Measurements from ENCODE around the gene LILRB3. TPM values are rescaled to one million over a fixed set of nuclear protein-coding genes. Genes with fewer than 3 reads are reported as not detected.

Gene LILRB3
- polyA plus RNA-seq, 1 experiment: not detected

- ChIA-PET CTCF (interaction anchor here (0.9 kb wide), 1 partner anchor 20 kb away, joined by 4 read pairs; no protein-coding TSS in a partner anchor), POLR2A (interaction anchor here (0.8 to 3.9 kb wide), 2 partner anchors 22 to 521 kb away, joined by 5 to 29 read pairs; partner anchors contain the start of gene MBOAT7)
- Histone ChIP-seq H3K27me3 (ENCODE audit: control insufficient read depth, insufficient read depth, low read length) (no peaks in the 10 kb centered on the region), H3K27ac (ENCODE audit: low read depth, low read length) (peak overlapping the region; percentile 61), H3K9me3 (ENCODE audit: control insufficient read depth, insufficient read depth, low read length) (no peaks in the 10 kb centered on the region; the same call in 1 of the 2 replicates), H3K4me3 (ENCODE audit: low read depth, low read length) (no peak overlapping the region)
- no peak for TF ChIP-seq CTCF (IDR thresholded peaks at IDR 0.05; ENCODE audit: low read depth, low read length)
- no peak for DNase-seq (ENCODE audit: low read depth, low spot score)
Measured at GRCh38 chr19:54211235-54211634, 11.6 kb downstream of the LILRB3 start.

- H3K4me3 ChIP-seq (ENCODE audit: low read depth, low read length): peak overlapping the region; percentile 17; the same call in 1 of the 2 replicates
- peak overlapping the region; percentile 90 for H3K27ac ChIP-seq (ENCODE audit: low read depth, low read length)
- ChIA-PET POLR2A (interaction anchor here (0.5 to 3.9 kb wide), 8 partner anchors 9 to 342 kb away, joined by 3 to 29 read pairs (median 8); partner anchors contain the start of genes CNOT3, LENG1, MBOAT7 and RPS9), CTCF (interaction anchor here (0.8 to 0.9 kb wide), 2 partner anchors 20 to 21 kb away, joined by 3 read pairs; partner anchors contain the start of gene MBOAT7)
- H3K27me3 ChIP-seq (ENCODE audit: control insufficient read depth, insufficient read depth, low read length): no peaks in the 10 kb centered on the region
- DNase-seq (ENCODE audit: low read depth, low spot score): peak; percentile 96
- no peaks in the 10 kb centered on the region; the same call in 1 of the 2 replicates for H3K9me3 ChIP-seq (ENCODE audit: control insufficient read depth, insufficient read depth, low read length)
- no peak for TF ChIP-seq CTCF (IDR thresholded peaks at IDR 0.05; ENCODE audit: low read depth, low read length)
Measured at GRCh38 chr19:54209811-54210494, 12.9 kb downstream of the LILRB3 start.

GRCh38 chr19:54209058-54209810 lies 13.6 kb downstream of the LILRB3 start:
- no peak for TF ChIP-seq CTCF (IDR thresholded peaks at IDR 0.05; ENCODE audit: low read depth, low read length)

GRCh38 chr19:54208784-54209057 lies 14.1 kb downstream of the LILRB3 start:
- ChIA-PET POLR2A (interaction anchor here (1.0 to 4.9 kb wide), 3 partner anchors 17 to 36 kb away, joined by 3 to 29 read pairs (median 24); partner anchors contain the start of genes MBOAT7, TMC4 and TSEN34), CTCF (no interaction called here)
- Histone ChIP-seq H3K4me3 (ENCODE audit: low read depth, low read length) (no peak overlapping the region), H3K27ac (ENCODE audit: low read depth, low read length) (peak overlapping the region; percentile 39), H3K9me3 (ENCODE audit: control insufficient read depth, insufficient read depth, low read length) (no peaks in the 10 kb centered on the region; the same call in 1 of the 2 replicates), H3K27me3 (ENCODE audit: control insufficient read depth, insufficient read depth, low read length) (no peaks in the 10 kb centered on the region)
- no peak for DNase-seq (ENCODE audit: low read depth, low spot score)
- no peak for TF ChIP-seq CTCF (IDR thresholded peaks at IDR 0.05; ENCODE audit: low read depth, low read length)

More at GRCh38 chr19:54209058-54209810, 13.6 kb downstream of the LILRB3 start:
- ChIA-PET CTCF (interaction anchor here (0.9 kb wide), 1 partner anchor 20 kb away, joined by 3 read pairs; the partner anchor contains the start of gene MBOAT7), POLR2A (interaction anchor here (0.7 to 4.9 kb wide), 8 partner anchors 9 to 72 kb away, joined by 3 to 29 read pairs (median 8); partner anchors contain the start of genes CNOT3, LENG1, MBOAT7 and RPS9)
- DNase-seq (ENCODE audit: low read depth, low spot score): no peak
- Histone ChIP-seq H3K9me3 (ENCODE audit: control insufficient read depth, insufficient read depth, low read length) (no peaks in the 10 kb centered on the region; the same call in 1 of the 2 replicates), H3K27ac (ENCODE audit: low read depth, low read length) (peak overlapping the region; percentile 90), H3K4me3 (ENCODE audit: low read depth, low read length) (0 out of 2 replicates have a peak overlapping the region, but pooled peaks have one; percentile 1), H3K27me3 (ENCODE audit: control insufficient read depth, insufficient read depth, low read length) (no peaks in the 10 kb centered on the region)

Data from AG04450 (cell line).